Chondrocyte (in vitro differentiated cells): Measurements from ENCODE around the gene RHCE. TPM values are rescaled to one million over a fixed set of nuclear protein-coding genes. Genes with fewer than 3 reads are reported as not detected.

ENCODE experiments used
- DNase-seq: peaks from one replicate; pipeline ENCODE4 v3.0.0; 2021; ENCODE audit warnings: mixed read lengths, low spot score
- H3K27ac Mint-ChIP-seq: one replicate; pipeline ENCODE4 v1.8.0; 2021; ENCODE audit warnings: mild to moderate bottlenecking, moderate library complexity, mixed read lengths; ENCODE audit not compliant: unreplicated experiment
- H3K27me3 Mint-ChIP-seq: 2 replicates; pipeline ENCODE4 v1.8.0; 2021; ENCODE audit warnings: low read depth, mixed read lengths
- H3K36me3 Mint-ChIP-seq: 2 replicates; pipeline ENCODE4 v1.8.0; 2021; ENCODE audit warnings: low read depth, mixed read lengths
- H3K4me1 Mint-ChIP-seq: 2 replicates; pipeline ENCODE4 v1.8.0; 2021; ENCODE audit warnings: low read depth, mild to moderate bottlenecking, mixed read lengths
- H3K4me3 Mint-ChIP-seq: one replicate; pipeline ENCODE4 v1.8.0; 2021; ENCODE audit warnings: mild to moderate bottlenecking, moderate library complexity, mixed read lengths; ENCODE audit not compliant: unreplicated experiment
- H3K9me3 Mint-ChIP-seq: 2 replicates; pipeline ENCODE4 v1.8.0; 2021; ENCODE audit warnings: low read depth, mixed read lengths
- CTCF ChIP-seq: fragments of 200-600 bp; sonication (generic); IDR thresholded peaks from 2 replicates; pipeline ENCODE4 v1.5.0; 2021; ENCODE audit warnings: antibody characterized with exemption, mild to moderate bottlenecking, moderate library complexity
- total RNA-seq: library from RNA; stranded (reverse); gene quantifications from 3 replicates; pipeline ENCODE4 v1.2.1, GENCODE V29; 2021

RHCE gene
- total RNA-seq, 1 donor from 2014 or later: 1.0 TPM

GRCh38 chr1:25439287-25439686, 18.7 kb upstream of the RHCE start:
- Mint-ChIP-seq H3K36me3 (no peaks in the 10 kb centered on the region), H3K27me3 (no peaks in the 10 kb centered on the region), H3K9me3 (no peaks in the 10 kb centered on the region), H3K4me3 (no peak overlapping the region), H3K27ac (no peak overlapping the region), H3K4me1 (peaks cover 45% of the 10 kb centered on the region)
- TF ChIP-seq CTCF: no peak
- no peak for DNase-seq

GRCh38 chr1:25437672-25438071, 17.0 kb upstream of the RHCE start:
- Mint-ChIP-seq H3K4me1 (peaks cover 55% of the 10 kb centered on the region), H3K4me3 (no peak overlapping the region), H3K9me3 (no peaks in the 10 kb centered on the region), H3K36me3 (no peaks in the 10 kb centered on the region), H3K27me3 (no peaks in the 10 kb centered on the region), H3K27ac (no peak overlapping the region)
- no peak for DNase-seq
- TF ChIP-seq CTCF: no peak

DNA sequence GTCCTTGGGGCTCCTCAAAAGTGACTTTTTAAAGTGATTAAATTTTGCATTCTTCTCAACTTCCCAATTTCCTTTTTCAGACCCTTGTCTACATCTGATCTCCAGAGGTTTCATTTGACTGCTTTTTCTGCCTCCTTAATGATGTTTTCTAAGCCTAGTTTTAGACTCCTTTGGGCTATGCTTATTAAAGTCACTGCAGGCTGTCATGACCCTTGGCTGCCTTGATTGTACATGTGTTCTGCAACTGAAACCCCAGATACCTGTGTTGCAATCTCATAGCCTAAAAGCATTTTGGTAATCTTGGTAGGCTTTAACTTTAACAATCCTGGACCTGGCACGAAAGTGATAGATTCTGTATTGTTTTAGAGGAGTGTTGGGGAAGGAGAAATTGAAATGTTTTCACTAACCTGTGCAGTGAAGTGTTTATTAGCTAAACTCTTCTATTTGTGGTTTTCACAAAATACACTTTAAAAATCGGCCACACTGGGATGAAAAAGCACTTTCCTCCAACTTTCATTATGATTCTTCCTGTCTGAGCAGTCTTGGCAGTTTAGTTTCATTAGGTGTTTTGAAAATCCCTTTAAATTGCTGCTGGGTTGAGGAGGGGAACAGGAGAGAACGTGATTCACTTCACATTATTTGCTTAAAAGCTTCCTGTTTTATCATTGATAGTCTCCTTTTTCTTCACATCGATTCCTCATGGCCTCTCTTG, 14.9 kb upstream of the RHCE start:
- peaks cover 54% of the 10 kb centered on the region for H3K4me1 Mint-ChIP-seq
- no peaks in the 10 kb centered on the region for H3K27me3 Mint-ChIP-seq
- no peak overlapping the region for H3K4me3 Mint-ChIP-seq
- H3K9me3 Mint-ChIP-seq: no peaks in the 10 kb centered on the region
- TF ChIP-seq CTCF: no peak
- H3K27ac Mint-ChIP-seq: peak overlapping the region; percentile 62
- no peaks in the 10 kb centered on the region for H3K36me3 Mint-ChIP-seq
- no peak for DNase-seq

DNA sequence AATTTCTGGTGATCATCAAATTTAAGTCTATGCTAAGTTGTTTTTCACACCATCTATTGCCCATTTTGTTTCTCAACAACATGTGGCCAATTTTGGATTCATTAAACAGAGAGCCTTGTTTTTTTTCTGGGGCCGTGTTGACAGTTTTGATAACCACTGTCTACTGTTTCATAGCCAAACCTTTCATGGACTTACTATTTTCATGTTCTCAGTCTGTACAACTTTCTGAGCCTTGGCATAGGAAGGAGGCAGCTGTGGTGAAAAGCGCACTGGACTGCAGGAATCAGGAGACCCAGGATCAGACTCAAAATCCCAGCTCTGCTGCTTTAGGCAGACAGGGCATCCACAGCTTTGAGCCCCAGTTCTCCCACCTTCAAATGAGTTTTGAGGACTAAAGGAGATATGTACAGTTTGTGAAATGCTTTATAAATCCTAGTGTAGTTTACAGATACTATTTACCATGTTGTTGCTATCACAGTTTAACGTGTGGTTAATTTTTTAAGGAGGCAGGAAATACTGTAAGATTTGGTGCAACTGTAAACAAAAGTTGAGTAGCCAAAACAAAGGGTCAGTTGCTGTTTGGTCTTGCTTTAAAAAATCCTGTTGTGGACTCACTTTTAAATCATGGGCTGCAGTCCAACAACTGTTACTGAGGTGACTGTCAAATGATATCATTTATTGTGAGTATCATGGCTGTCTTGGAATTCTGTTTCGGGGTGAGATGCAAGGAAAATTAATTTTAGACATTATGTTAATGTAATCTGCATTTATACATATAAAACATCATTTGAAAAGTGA, 13.0 kb upstream of the RHCE start:
- Mint-ChIP-seq H3K27me3 (no peaks in the 10 kb centered on the region), H3K27ac (peak overlapping the region; percentile 49), H3K36me3 (no peaks in the 10 kb centered on the region), H3K9me3 (no peaks in the 10 kb centered on the region), H3K4me1 (peaks cover 63% of the 10 kb centered on the region), H3K4me3 (no peak overlapping the region)
- no peak for TF ChIP-seq CTCF
- no peak for DNase-seq

- peak overlapping the region; percentile 88 for H3K4me3 Mint-ChIP-seq
- TF ChIP-seq CTCF: no peak
- H3K9me3 Mint-ChIP-seq: no peaks in the 10 kb centered on the region
- DNase-seq: no peak
- H3K27ac Mint-ChIP-seq: peak overlapping the region; percentile 6
- H3K4me1 Mint-ChIP-seq: peaks cover 64% of the 10 kb centered on the region
- no peaks in the 10 kb centered on the region for H3K27me3 Mint-ChIP-seq
- H3K36me3 Mint-ChIP-seq: no peaks in the 10 kb centered on the region
Measured at GRCh38 chr1:25432749-25433388, 12.2 kb upstream of the RHCE start.
